Fibroblast of lung (primary cell): ENCODE measurements around the gene ERBB2. TPM values are rescaled to one million over a fixed set of nuclear protein-coding genes. Genes with fewer than 3 reads are reported as not detected.

Experiments used
- DNase-seq, 2 donors: peaks; one replicate each; pipeline versions ENCODE4 v3.0.0 to v3.0.0-alpha.2; 2010; ENCODE audit warnings: low read depth in 2 of 2
- H2AFZ ChIP-seq: 2 replicates; pipeline ENCODE4 v1.5.1; 2012; ENCODE audit warnings: low read length, control low read depth, inconsistent platforms
- H3K27ac ChIP-seq: 2 replicates; pipeline ENCODE4 v1.5.1; 2011; ENCODE audit warnings: low read length, control low read depth; ENCODE audit not compliant: insufficient read depth
- H3K27me3 ChIP-seq: 2 replicates; pipeline ENCODE4 v1.5.1; 2011; ENCODE audit warnings: mild to moderate bottlenecking, low read length; ENCODE audit not compliant: control insufficient read depth, insufficient read depth
- H3K36me3 ChIP-seq: 2 replicates; pipeline ENCODE4 v1.5.1; 2011; ENCODE audit warnings: low read length; ENCODE audit not compliant: control insufficient read depth, insufficient read depth
- H3K4me1 ChIP-seq: 2 replicates; pipeline ENCODE4 v1.5.1; 2011; ENCODE audit warnings: low read length; ENCODE audit not compliant: control insufficient read depth, insufficient read depth; ENCODE audit errors: extremely low read depth
- H3K4me2 ChIP-seq: 2 replicates; pipeline ENCODE4 v1.5.1; 2011; ENCODE audit warnings: low read length, control low read depth; ENCODE audit not compliant: insufficient read depth; ENCODE audit errors: extremely low read depth
- H3K4me3 ChIP-seq, 4 experiments: fragments of 200-600 bp in 1 of 4; sonication (generic) in 1 of 4; replicated peaks in 1 of 4; 2 replicates each; pipeline ENCODE4 v1.5.1; 2011 to 2016; ENCODE audit warnings: low read length in 4 of 4, low read depth in 3 of 4, mild to moderate bottlenecking in 3 of 4, control low read depth in 2 of 4, inconsistent platforms in 1 of 4, mixed read lengths in 1 of 4; ENCODE audit not compliant: insufficient read depth in 1 of 4; ENCODE audit errors: control extremely low read depth in 1 of 4
- H3K79me2 ChIP-seq: 2 replicates; pipeline ENCODE4 v1.5.1; 2012; ENCODE audit warnings: mild to moderate bottlenecking, low read length, inconsistent platforms; ENCODE audit not compliant: control insufficient read depth, insufficient read depth
- H3K9ac ChIP-seq: 2 replicates; pipeline ENCODE4 v1.5.1; 2011; ENCODE audit warnings: mild to moderate bottlenecking, low read length, control low read depth; ENCODE audit not compliant: insufficient read depth
- H3K9me3 ChIP-seq: 2 replicates; pipeline ENCODE4 v1.5.1; 2012; ENCODE audit warnings: low read depth, low read length; ENCODE audit not compliant: control insufficient read depth, insufficient read depth
- H4K20me1 ChIP-seq: 2 replicates; pipeline ENCODE4 v1.5.1; 2011; ENCODE audit warnings: low read length; ENCODE audit not compliant: control insufficient read depth, insufficient read depth; ENCODE audit errors: extremely low read depth
- EZH2 ChIP-seq: IDR thresholded peaks from 2 replicates; pipeline ENCODE4 v1.5.1; 2012; ENCODE audit warnings: low read length, control low read depth, mild to moderate bottlenecking; ENCODE audit errors: missing control alignments
- polyA plus RNA-seq, 2 donors: library from polyadenylated mRNA; depleted of rRNA in 1 of 2; stranded (reverse) in 1 of 2; unstranded in 1 of 2; fragments of >200 nt; gene quantifications; 2 replicates each; pipeline ENCODE4 v1.2.1, GENCODE V29; 2011 to 2012; ENCODE audit warnings: missing spikeins in 1 of 2
- total RNA-seq: library from RNA; depleted of rRNA; stranded (reverse); fragments of >200 nt; gene quantifications from 2 replicates; pipeline ENCODE4 v1.2.1, GENCODE V29; 2014
- TF ChIP-seq, protein P1 (sequence below), 2 donors: IDR thresholded peaks in 1 of 2; conservative IDR thresholded peaks in 1 of 2; 1 replicate in 1 of 2; 2 replicates in 1 of 2; pipeline ENCODE4 v1.5.1; 2011 to 2012; ENCODE audit warnings: low read length in 2 of 2, control low read depth in 1 of 2, inconsistent platforms in 1 of 2, low read depth in 1 of 2, mild to moderate bottlenecking in 1 of 2

The ERBB2 gene
- total and polyA plus RNA-seq, 2 donors (not counting 1 experiment from before 2014, with no cell fraction given): 24.7 to 33.9 TPM

DNA sequence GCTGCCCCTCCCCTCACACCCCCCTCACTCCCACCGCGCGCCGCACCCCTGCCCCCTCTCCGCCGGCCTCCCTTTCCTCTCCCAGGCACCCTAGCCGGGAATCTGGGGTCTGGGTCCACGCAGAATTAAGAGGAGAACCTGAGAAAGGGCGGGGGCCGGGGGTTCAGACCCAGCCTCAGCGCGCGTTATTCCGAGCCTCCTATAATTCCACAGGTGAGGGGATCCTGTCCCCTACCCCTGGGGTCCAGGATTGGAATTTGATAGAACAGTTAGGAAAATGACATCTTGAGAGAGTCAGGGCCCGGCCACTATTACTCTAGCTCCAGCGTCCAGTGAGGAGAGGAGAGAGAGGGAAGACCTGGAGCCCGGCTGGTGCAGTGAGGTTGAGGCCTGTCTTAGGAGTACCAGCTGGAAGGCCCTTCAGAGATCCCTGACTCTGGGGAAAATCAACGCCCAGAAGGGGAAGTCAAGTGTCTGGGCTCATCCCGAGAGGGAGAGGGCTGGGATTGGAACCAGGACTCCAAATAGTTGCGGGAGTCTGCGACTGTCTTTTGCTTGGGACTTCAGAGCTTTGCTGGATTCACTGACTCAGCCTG, 55.2 kb downstream of the ERBB2 start:
- H3K36me3 ChIP-seq: no peaks in the 10 kb centered on the region
- peak overlapping the region; percentile 82 for H3K9ac ChIP-seq
- H3K4me1 ChIP-seq: peaks cover 2% of the 10 kb centered on the region
- H3K27me3 ChIP-seq: peaks cover 2% of the 10 kb centered on the region
- no peak overlapping the region for H2AFZ ChIP-seq
- no peaks in the 10 kb centered on the region for H3K9me3 ChIP-seq
- peak overlapping the region; percentile 56 to 78 (median 63) for H3K4me3 ChIP-seq
- TF ChIP-seq EZH2: no peak
- TF ChIP-seq, protein P1, sequence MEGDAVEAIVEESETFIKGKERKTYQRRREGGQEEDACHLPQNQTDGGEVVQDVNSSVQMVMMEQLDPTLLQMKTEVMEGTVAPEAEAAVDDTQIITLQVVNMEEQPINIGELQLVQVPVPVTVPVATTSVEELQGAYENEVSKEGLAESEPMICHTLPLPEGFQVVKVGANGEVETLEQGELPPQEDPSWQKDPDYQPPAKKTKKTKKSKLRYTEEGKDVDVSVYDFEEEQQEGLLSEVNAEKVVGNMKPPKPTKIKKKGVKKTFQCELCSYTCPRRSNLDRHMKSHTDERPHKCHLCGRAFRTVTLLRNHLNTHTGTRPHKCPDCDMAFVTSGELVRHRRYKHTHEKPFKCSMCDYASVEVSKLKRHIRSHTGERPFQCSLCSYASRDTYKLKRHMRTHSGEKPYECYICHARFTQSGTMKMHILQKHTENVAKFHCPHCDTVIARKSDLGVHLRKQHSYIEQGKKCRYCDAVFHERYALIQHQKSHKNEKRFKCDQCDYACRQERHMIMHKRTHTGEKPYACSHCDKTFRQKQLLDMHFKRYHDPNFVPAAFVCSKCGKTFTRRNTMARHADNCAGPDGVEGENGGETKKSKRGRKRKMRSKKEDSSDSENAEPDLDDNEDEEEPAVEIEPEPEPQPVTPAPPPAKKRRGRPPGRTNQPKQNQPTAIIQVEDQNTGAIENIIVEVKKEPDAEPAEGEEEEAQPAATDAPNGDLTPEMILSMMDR (conservative IDR thresholded peaks at IDR 0.05 in 1 of 2, IDR thresholded peaks at IDR 0.05 in 1 of 2; ENCODE audit: low read depth in 1 of 2, low read length in 2 of 2): no peak
- peak overlapping the region; percentile 72 for H3K27ac ChIP-seq
- H3K79me2 ChIP-seq: no peaks in the 10 kb centered on the region
- no peaks in the 10 kb centered on the region for H4K20me1 ChIP-seq
- peak overlapping the region; percentile 90 for H3K4me2 ChIP-seq
- no peak for DNase-seq

DNA sequence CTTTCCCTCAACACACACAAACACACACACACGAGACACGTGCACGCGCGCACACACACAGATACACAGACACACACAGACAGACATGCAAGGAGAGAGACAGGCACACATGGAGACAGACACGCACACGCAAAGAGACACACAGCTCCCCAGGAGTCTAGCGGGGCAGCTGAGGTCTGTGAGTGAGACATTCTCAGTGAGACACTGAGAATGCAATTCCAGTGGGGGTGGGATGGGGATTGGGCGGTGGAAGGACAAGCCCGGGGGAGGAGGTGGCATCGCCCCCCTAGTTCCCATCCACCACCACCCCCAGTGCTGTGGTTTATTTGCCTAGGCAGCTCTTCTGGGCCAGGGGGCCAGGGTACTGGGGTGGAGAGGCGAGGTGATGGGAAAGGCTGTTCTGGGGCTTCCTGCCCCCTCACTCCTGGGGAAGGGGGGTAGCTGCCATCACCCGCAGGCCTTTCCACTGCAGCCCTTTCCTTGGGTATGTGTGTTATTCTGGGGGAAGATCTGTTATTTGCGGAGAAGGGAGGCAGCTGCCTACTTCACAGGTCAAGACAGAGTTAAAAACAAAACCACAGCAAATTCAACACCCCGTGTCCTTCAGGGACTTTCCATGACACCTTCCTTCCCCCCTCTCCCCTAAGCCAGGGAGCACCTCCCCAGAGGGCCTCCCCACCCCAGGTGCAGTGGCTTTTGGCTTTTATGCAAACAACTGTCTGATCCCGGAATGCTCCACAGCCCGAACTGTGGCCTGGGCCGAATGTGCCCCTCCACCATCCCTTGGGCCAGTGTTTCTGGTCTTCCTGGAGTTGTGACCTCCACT, 55.9 kb downstream of the ERBB2 start:
- Histone ChIP-seq H3K4me3 (no peak overlapping the region), H4K20me1 (no peaks in the 10 kb centered on the region), H2AFZ (no peak overlapping the region), H3K79me2 (no peaks in the 10 kb centered on the region), H3K4me2 (no peak overlapping the region), H3K4me1 (peaks cover 2% of the 10 kb centered on the region), H3K27me3 (peaks cover 5% of the 10 kb centered on the region), H3K27ac (no peak overlapping the region), H3K9ac (no peak overlapping the region), H3K36me3 (no peaks in the 10 kb centered on the region), H3K9me3 (no peaks in the 10 kb centered on the region)
- TF ChIP-seq, protein P1 (conservative IDR thresholded peaks at IDR 0.05 in 1 of 2, IDR thresholded peaks at IDR 0.05 in 1 of 2; ENCODE audit: low read depth in 1 of 2, low read length in 2 of 2): no peak
- TF ChIP-seq EZH2: no peak
- DNase-seq: no peak

DNA sequence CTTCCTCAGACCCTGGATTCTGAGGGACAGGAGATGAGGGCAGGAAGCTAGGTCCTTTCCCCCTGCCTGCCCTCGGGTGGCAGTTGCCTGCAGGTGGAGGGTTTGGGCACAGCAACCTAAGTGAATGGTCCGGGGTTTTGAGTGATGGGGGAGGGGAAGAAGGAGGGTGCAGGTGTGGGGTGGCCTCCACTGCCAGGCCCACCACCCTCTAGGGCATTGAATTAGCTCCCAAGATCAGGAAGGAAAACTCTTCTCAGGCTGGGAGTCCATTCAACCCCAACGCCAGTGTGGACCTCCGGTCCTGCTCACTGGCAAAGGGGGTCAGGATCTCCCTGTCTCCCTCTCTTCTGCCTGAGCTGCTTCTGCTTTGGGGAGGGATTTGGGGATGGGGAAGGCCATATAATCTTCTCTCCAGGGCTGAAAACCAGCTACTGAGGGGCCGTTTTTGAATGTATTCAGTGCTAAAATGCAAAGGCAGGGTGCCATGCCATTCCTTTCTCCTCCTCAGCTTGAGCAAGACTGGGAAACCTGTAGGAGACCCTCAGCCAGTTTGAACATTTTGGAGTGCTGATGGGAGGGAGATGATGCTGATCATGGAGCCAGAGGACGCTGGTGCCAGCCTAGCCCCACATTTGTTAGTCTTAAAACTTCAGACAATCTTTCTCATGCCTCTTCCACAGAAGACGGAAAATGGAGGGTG, 56.7 kb downstream of the ERBB2 start:
- H2AFZ ChIP-seq: no peak overlapping the region
- peaks cover 5% of the 10 kb centered on the region for H3K27me3 ChIP-seq
- H3K4me1 ChIP-seq: peaks cover 2% of the 10 kb centered on the region
- no peak overlapping the region for H3K4me2 ChIP-seq
- H4K20me1 ChIP-seq: no peaks in the 10 kb centered on the region
- DNase-seq: no peak
- H3K9ac ChIP-seq: no peak overlapping the region
- H3K9me3 ChIP-seq: no peaks in the 10 kb centered on the region
- TF ChIP-seq, protein P1 (conservative IDR thresholded peaks at IDR 0.05 in 1 of 2, IDR thresholded peaks at IDR 0.05 in 1 of 2; ENCODE audit: low read depth in 1 of 2, low read length in 2 of 2): no peak
- TF ChIP-seq EZH2: no peak
- H3K4me3 ChIP-seq: no peak overlapping the region
- H3K36me3 ChIP-seq: no peaks in the 10 kb centered on the region
- no peak overlapping the region for H3K27ac ChIP-seq
- no peaks in the 10 kb centered on the region for H3K79me2 ChIP-seq
